GM12878 (cell line): ENCODE data around the gene ART1. TPM values are rescaled to one million over a fixed set of nuclear protein-coding genes. Genes with fewer than 3 reads are reported as not detected.

Experiments used
- ATAC-seq: fragments of 200-7000 bp; cut with Tn5 transposase; 3 replicates; pipeline ENCODE4 v1.9.1; 2020; ENCODE audit warnings: mild to moderate bottlenecking, moderate library complexity
- BruUV-seq: library from RNA; stranded (reverse); fragments of 400-500 nt; replicated peaks from 2 replicates; lab custom pipeline; 2021; lab: Mats Ljungman, UMichigan
- CTCF ChIA-PET: fragments of 300-600 bp; sonication (Branson Sonifier 250); formaldehyde crosslinking; extraction: SDS; loops from one replicate; lab custom pipeline; 2021; ENCODE audit warnings: inconsistent platforms; lab: Yijun Ruan, JAX
- POLR2A ChIA-PET: fragments of 350-600 bp; formaldehyde crosslinking; extraction: SDS; loops from one replicate; lab custom pipeline; 2021; ENCODE audit warnings: inconsistent platforms; lab: Charles Lee
- RAD21 ChIA-PET: fragments of 300-600 bp; sonication (Branson Sonifier 250); formaldehyde crosslinking; loops from one replicate; lab custom pipeline; 2023; ENCODE audit warnings: antibody characterized with exemption; ENCODE audit not compliant: unreplicated experiment; lab: Charles Lee
- SMC1A ChIA-PET: fragments of 300-600 bp; sonication (Branson Sonifier 250); formaldehyde crosslinking; loops from one replicate; lab custom pipeline; 2023; ENCODE audit not compliant: unreplicated experiment, uncharacterized antibody; lab: Charles Lee
- DNase-seq: peaks from one replicate; pipeline ENCODE4 v3.0.0-alpha.2; 2011; ENCODE audit warnings: low read depth, low spot score
- FAIRE-seq: peaks from 3 replicates; lab custom pipeline; 2011; peaks lifted over from hg19 to GRCh38; lab: Jason Lieb, UNC
- H2AFZ ChIP-seq: 2 replicates; pipeline ENCODE4 v1.6.0; 2011; ENCODE audit warnings: low read depth, low read length, control low read depth; ENCODE audit not compliant: control insufficient read depth
- H3K27ac ChIP-seq: 2 replicates; pipeline ENCODE4 v1.5.1; 2011; ENCODE audit warnings: control low read depth; ENCODE audit not compliant: control insufficient read depth, insufficient read depth
- H3K27me3 ChIP-seq, 2 experiments: replicated peaks in 1 of 2; 2 replicates each; pipeline versions ENCODE4 v1.6.0 to v1.6.1; 2011; ENCODE audit warnings: low read length in 1 of 2; ENCODE audit not compliant: control insufficient read depth in 2 of 2, insufficient read depth in 2 of 2
- H3K36me3 ChIP-seq, 2 experiments: 2 replicates each; pipeline ENCODE4 v1.5.1; 2011; ENCODE audit warnings: low read length in 1 of 2; ENCODE audit not compliant: control insufficient read depth in 2 of 2, insufficient read depth in 2 of 2
- H3K4me1 ChIP-seq: 2 replicates; pipeline ENCODE4 v1.6.1; 2011; ENCODE audit warnings: mild to moderate bottlenecking, low read length, moderate library complexity, mixed read lengths; ENCODE audit not compliant: control insufficient read depth, insufficient read depth
- H3K4me2 ChIP-seq: 2 replicates; pipeline ENCODE4 v1.6.0; 2011; ENCODE audit warnings: control low read depth; ENCODE audit not compliant: control insufficient read depth, insufficient read depth
- H3K4me3 ChIP-seq: fragments of 200-600 bp; sonication (generic); 2 replicates; pipeline ENCODE4 v1.5.1; 2016
- H3K79me2 ChIP-seq: 2 replicates; pipeline ENCODE4 v1.6.0; 2011; ENCODE audit warnings: low read length; ENCODE audit not compliant: control insufficient read depth, insufficient read depth
- H3K9ac ChIP-seq: 2 replicates; pipeline ENCODE4 v1.8.0; 2011; ENCODE audit warnings: low read length, control low read depth, mixed read lengths; ENCODE audit not compliant: control insufficient read depth, insufficient read depth
- H3K9me3 ChIP-seq: replicated peaks from 3 replicates; pipeline ENCODE4 v1.5.1; 2011; ENCODE audit warnings: mild to moderate bottlenecking, low read length; ENCODE audit not compliant: control insufficient read depth, insufficient read depth
- H4K20me1 ChIP-seq: 2 replicates; pipeline ENCODE4 v1.6.0; 2011; ENCODE audit not compliant: control insufficient read depth, insufficient read depth
- ASH2L ChIP-seq: fragments of 300-600, 200-600 bp; sonication (generic); IDR thresholded peaks from 2 replicates; pipeline ENCODE4 v1.6.1; 2017; ENCODE audit warnings: low read depth, mild to moderate bottlenecking, borderline replicate concordance
- BCLAF1 ChIP-seq: fragments of 450-650 bp; IDR thresholded peaks from 2 replicates; pipeline ENCODE4 v1.6.1; 2017; ENCODE audit warnings: antibody characterized with exemption, mild to moderate bottlenecking, moderate library complexity
- GATAD2B ChIP-seq: fragments of 450-650 bp; conservative IDR thresholded peaks from 2 replicates; pipeline ENCODE4 v1.6.1; 2017; ENCODE audit warnings: low read depth, mild to moderate bottlenecking, moderate library complexity
- HCFC1 ChIP-seq: fragments of 150-350 bp; IDR thresholded peaks from 2 replicates; pipeline ENCODE4 v1.6.1; 2014; ENCODE audit warnings: low read length
- POLR2A ChIP-seq: IDR thresholded peaks from 2 replicates; pipeline ENCODE4 v1.6.1; 2011; ENCODE audit warnings: low read depth, mild to moderate bottlenecking, low read length
- RCOR1 ChIP-seq: conservative IDR thresholded peaks from 2 replicates; pipeline ENCODE4 v1.6.1; 2012; ENCODE audit warnings: low read depth, low read length, improper control_type of control experiment
- STAT3 ChIP-seq: IDR thresholded peaks from 2 replicates; pipeline ENCODE4 v1.6.1; 2011; ENCODE audit warnings: low read depth, low read length, improper control_type of control experiment
- SUZ12 ChIP-seq: fragments of 200-600 bp; sonication (generic); IDR thresholded peaks from one replicate; pipeline ENCODE4 v1.6.1; 2018; ENCODE audit warnings: antibody characterized with exemption, mild to moderate bottlenecking; ENCODE audit not compliant: unreplicated experiment
- TARDBP ChIP-seq: IDR thresholded peaks from 2 replicates; pipeline ENCODE4 v1.6.1; 2016; ENCODE audit warnings: borderline replicate concordance
- ZNF217 ChIP-seq: fragments of 450-650 bp; IDR thresholded peaks from 2 replicates; pipeline ENCODE4 v1.6.1; 2017; ENCODE audit warnings: antibody characterized with exemption, mild to moderate bottlenecking
- ZNF384 ChIP-seq: IDR thresholded peaks from 2 replicates; pipeline ENCODE4 v1.6.1; 2012; ENCODE audit warnings: low read depth, mild to moderate bottlenecking, low read length, improper control_type of control experiment, borderline replicate concordance
- WGBS: methylation state at CpG from one replicate; pipeline ENCODE4 v1.1.6; 2016; ENCODE audit warnings: low lambda C conversion rate; ENCODE audit not compliant: insufficient replicate concordance, insufficient coverage; ENCODE audit errors: missing lambda C conversion rate; 5-methylcytosine and 5-hydroxymethylcytosine counted together
- in situ Hi-C: fragments of 300-500 bp; cut with MboI; formaldehyde crosslinking; loops from 9 replicates; pipeline ENCODE4 v1.14.3; 2018; ENCODE audit warnings: mixed read lengths
- intact Hi-C: fragments of 100-400 bp; cut with micrococcal nuclease; formaldehyde crosslinking; loops from one replicate; pipeline ENCODE4 v1.14.2; 2022; ENCODE audit not compliant: unreplicated experiment
- polyA plus RNA-seq, 11 experiments: library from polyadenylated mRNA; depleted of rRNA in 4 of 11; unstranded in 6 of 11; stranded (reverse) in 5 of 11; fragments of >200 nt; fragmentation: Nextera tagmentation in 4 of 11; fragmentation: Illumina TruSeq in 1 of 11; extraction: Ambion mirVana in 4 of 11; extraction: Trizol in 1 of 11; gene quantifications; 1 replicate in 1 of 11; 2 replicates in 10 of 11; pipeline versions ENCODE4 v1.2.1 to v1.2.3, GENCODE V29; 2011 to 2016; ENCODE audit warnings: inconsistent platforms in 2 of 11, missing spikeins in 2 of 11, low read depth in 1 of 11
- total RNA-seq, 4 experiments: library from RNA; depleted of rRNA in 3 of 4; stranded (reverse); fragments of >200 nt in 3 of 4; fragmentation: Illumina TruSeq in 1 of 4; extraction: Trizol in 1 of 4; gene quantifications; 2 replicates each; pipeline versions ENCODE4 v1.2.1 to v1.2.3, GENCODE V29; 2013 to 2021
- TF ChIP-seq, protein P1 (sequence below): fragments of 450-650 bp; IDR thresholded peaks from 2 replicates; pipeline ENCODE4 v1.6.1; 2016; ENCODE audit warnings: mild to moderate bottlenecking, moderate library complexity, borderline replicate concordance

ART1 gene
- total and polyA plus RNA-seq, 10 of the 15 experiments (the other 5 are each of a cell fraction or from before 2014, with no cell fraction given), result not detected

DNA sequence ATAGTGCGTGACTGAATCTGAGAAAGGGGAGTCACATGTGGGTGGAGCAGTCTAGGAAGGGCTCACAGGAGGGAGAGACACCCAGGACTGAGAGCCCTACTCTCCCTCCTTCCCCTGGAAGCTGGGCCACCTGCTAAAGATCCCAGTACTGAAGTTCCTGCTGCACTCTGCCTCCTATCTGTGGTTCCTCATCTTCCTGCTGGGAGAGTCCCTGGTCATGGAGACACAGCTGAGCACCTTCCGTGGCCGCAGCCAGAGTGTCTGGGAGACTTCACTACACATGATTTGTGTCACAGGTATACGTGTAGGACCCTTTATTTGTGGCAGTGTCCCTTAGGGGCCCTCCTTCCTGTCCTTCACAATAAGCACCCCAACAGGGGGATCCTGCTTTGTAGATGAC lies 22.4 kb upstream of the ART1 start (continued):
- TF ChIP-seq STAT3 (no peak), SUZ12 (no peak), BCLAF1 (no peak)

GRCh38 chr11:3623121-3623520 lies 21.8 kb upstream of the ART1 start:
- Histone ChIP-seq H2AFZ (no peak overlapping the region), H3K4me3 (no peak overlapping the region), H3K27ac (no peak overlapping the region), H4K20me1 (no peaks in the 10 kb centered on the region), H3K36me3 (no peaks in the 10 kb centered on the region), H3K9ac (no peak overlapping the region), H3K27me3 (no peaks in the 10 kb centered on the region), H3K9me3 (no peaks in the 10 kb centered on the region), H3K4me2 (no peak overlapping the region), H3K4me1 (no peaks in the 10 kb centered on the region), H3K79me2 (no peaks in the 10 kb centered on the region)
- RAD21 ChIA-PET, result no interaction called here
- ATAC-seq, result no peak
- SMC1A ChIA-PET, result no interaction called here
- intact Hi-C loops, result no loop called here
- WGBS, result 80% methylated on average over 5 of the region's 5 CpGs
- no peak for DNase-seq
- no TSS peak for BruUV-seq
- in situ Hi-C loops, result no loop called here
- TF ChIP-seq ZNF384, result no peak
- no peak for TF ChIP-seq POLR2A
- no peak for TF ChIP-seq TARDBP
- TF ChIP-seq ZNF217, result no peak
- TF ChIP-seq HCFC1, result no peak
- TF ChIP-seq, protein P1, sequence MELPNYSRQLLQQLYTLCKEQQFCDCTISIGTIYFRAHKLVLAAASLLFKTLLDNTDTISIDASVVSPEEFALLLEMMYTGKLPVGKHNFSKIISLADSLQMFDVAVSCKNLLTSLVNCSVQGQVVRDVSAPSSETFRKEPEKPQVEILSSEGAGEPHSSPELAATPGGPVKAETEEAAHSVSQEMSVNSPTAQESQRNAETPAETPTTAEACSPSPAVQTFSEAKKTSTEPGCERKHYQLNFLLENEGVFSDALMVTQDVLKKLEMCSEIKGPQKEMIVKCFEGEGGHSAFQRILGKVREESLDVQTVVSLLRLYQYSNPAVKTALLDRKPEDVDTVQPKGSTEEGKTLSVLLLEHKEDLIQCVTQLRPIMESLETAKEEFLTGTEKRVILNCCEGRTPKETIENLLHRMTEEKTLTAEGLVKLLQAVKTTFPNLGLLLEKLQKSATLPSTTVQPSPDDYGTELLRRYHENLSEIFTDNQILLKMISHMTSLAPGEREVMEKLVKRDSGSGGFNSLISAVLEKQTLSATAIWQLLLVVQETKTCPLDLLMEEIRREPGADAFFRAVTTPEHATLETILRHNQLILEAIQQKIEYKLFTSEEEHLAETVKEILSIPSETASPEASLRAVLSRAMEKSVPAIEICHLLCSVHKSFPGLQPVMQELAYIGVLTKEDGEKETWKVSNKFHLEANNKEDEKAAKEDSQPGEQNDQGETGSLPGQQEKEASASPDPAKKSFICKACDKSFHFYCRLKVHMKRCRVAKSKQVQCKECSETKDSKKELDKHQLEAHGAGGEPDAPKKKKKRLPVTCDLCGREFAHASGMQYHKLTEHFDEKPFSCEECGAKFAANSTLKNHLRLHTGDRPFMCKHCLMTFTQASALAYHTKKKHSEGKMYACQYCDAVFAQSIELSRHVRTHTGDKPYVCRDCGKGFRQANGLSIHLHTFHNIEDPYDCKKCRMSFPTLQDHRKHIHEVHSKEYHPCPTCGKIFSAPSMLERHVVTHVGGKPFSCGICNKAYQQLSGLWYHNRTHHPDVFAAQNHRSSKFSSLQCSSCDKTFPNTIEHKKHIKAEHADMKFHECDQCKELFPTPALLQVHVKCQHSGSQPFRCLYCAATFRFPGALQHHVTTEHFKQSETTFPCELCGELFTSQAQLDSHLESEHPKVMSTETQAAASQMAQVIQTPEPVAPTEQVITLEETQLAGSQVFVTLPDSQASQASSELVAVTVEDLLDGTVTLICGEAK, result no peak
- no peak for TF ChIP-seq ASH2L
- no peak for TF ChIP-seq RCOR1
- no peak for TF ChIP-seq GATAD2B
- FAIRE-seq, result no peak
- CTCF ChIA-PET, result interaction anchor here (0.7 kb wide), 1 partner anchor 13 kb away, joined by 3 read pairs; no protein-coding TSS in a partner anchor
- POLR2A ChIA-PET, result no interaction called here
